SU-DHL-6 (cell line): Measurements from ENCODE around the gene PLEKHG2.
A peak's percentile ranks its signal among the peaks of the same experiment; 100 is the strongest.

Experiments
- H2AFZ ChIP-seq: fragments of 200-600 bp; sonication (generic); 2 replicates; pipeline ENCODE4 v1.6.1; 2014; ENCODE audit warnings: low read depth, mild to moderate bottlenecking, moderate library complexity, mixed read lengths, antibody characterized with exemption, low read length; ENCODE audit not compliant: severe bottlenecking
- H3F3A ChIP-seq: fragments of 200-600 bp; shearing (Covaris generic); 2 replicates; pipeline ENCODE4 v1.6.0; 2016; ENCODE audit warnings: antibody characterized with exemption, mild to moderate bottlenecking; ENCODE audit not compliant: insufficient read depth
- H3K27ac ChIP-seq: fragments of 200-600 bp; sonication (generic); 2 replicates; pipeline ENCODE4 v1.5.1; 2016; ENCODE audit warnings: low read depth, mild to moderate bottlenecking, low read length, moderate library complexity, mixed read lengths
- H3K27me3 ChIP-seq: fragments of 200-600 bp; sonication (generic), shearing (Covaris generic); 2 replicates; pipeline ENCODE4 v1.6.0; 2014; ENCODE audit warnings: mild to moderate bottlenecking, low read length
- H3K36me3 ChIP-seq: fragments of 200-600 bp; sonication (generic); 2 replicates; pipeline ENCODE4 v1.6.1; 2014; ENCODE audit warnings: mild to moderate bottlenecking, low read length, mixed read lengths
- H3K4me2 ChIP-seq: fragments of 300-600, 200-600 bp; shearing (Covaris generic), sonication (generic); 2 replicates; pipeline ENCODE4 v1.6.0; 2014; ENCODE audit warnings: low read length, low read depth, mild to moderate bottlenecking; ENCODE audit not compliant: poor library complexity, severe bottlenecking
- H3K4me3 ChIP-seq: fragments of 200-600 bp; sonication (generic); 2 replicates; pipeline ENCODE4 v1.5.1; 2014; ENCODE audit warnings: antibody characterized with exemption, low read length, mild to moderate bottlenecking, mixed read lengths; ENCODE audit not compliant: insufficient read depth, poor library complexity, severe bottlenecking
- H3K79me2 ChIP-seq: fragments of 200-600 bp; sonication (generic); 2 replicates; pipeline ENCODE4 v1.6.1; 2014; ENCODE audit warnings: mild to moderate bottlenecking, low read length, moderate library complexity; ENCODE audit not compliant: insufficient read depth
- H3K9ac ChIP-seq: fragments of 200-600 bp; sonication (generic); 2 replicates; pipeline ENCODE4 v1.7.0; 2014; ENCODE audit warnings: mild to moderate bottlenecking, low read length
- H3K9me2 ChIP-seq: fragments of 200-600 bp; sonication (generic); replicated peaks from 2 replicates; pipeline ENCODE4 v1.6.1; 2014; ENCODE audit warnings: low read length; ENCODE audit not compliant: insufficient read depth
- H3K9me3 ChIP-seq: fragments of 200-600 bp; sonication (generic); 2 replicates; pipeline ENCODE4 v1.6.1; 2014; ENCODE audit warnings: low read length, mixed read lengths; ENCODE audit not compliant: insufficient read depth
- H4K20me1 ChIP-seq: fragments of 200-600 bp; sonication (generic); 2 replicates; pipeline ENCODE4 v1.6.1; 2014; ENCODE audit warnings: low read depth, mild to moderate bottlenecking, antibody characterized with exemption, low read length, moderate library complexity, mixed read lengths
- CTCF ChIP-seq: fragments of 200-600 bp; sonication (generic); IDR thresholded peaks from one replicate; pipeline ENCODE4 v1.5.1; 2017; ENCODE audit warnings: antibody characterized with exemption, mild to moderate bottlenecking, low read length, moderate library complexity; ENCODE audit not compliant: insufficient read depth, poor library complexity, severe bottlenecking
- EZH2phosphoT487 ChIP-seq: fragments of 200-600 bp; sonication (generic), shearing (Covaris generic); conservative IDR thresholded peaks from 2 replicates; pipeline ENCODE4 v1.6.1; 2018; ENCODE audit warnings: mild to moderate bottlenecking, antibody characterized with exemption, low read length, moderate library complexity, mixed read lengths

PLEKHG2 gene

GRCh38 chr19:39435499-39436349 lies 23.3 kb downstream of the PLEKHG2 start, which contains the start of gene RPS16:
TSS of gene RPS16 (minus strand) at chr19:39435949. CDS start at chr19:39435895, 54 bp downstream.
- TF ChIP-seq CTCF (no peak), EZH2phosphoT487 (no peak)
- Histone ChIP-seq H3K27ac (peak within 1 kb of the TSS; percentile 55), H3F3A (peaks cover 38% of the 10 kb centered on the region), H3K4me2 (peak within 1 kb of the TSS; percentile 90), H4K20me1 (peaks cover 16% of the 10 kb centered on the region), H3K27me3 (no peaks in the 10 kb centered on the region), H3K9ac (peak within 1 kb of the TSS; percentile 98), H3K79me2 (peaks cover 26% of the 10 kb centered on the region), H2AFZ (no peak within 1 kb of the TSS), H3K36me3 (peaks cover 25% of the 10 kb centered on the region), H3K9me3 (no peaks in the 10 kb centered on the region), H3K4me3 (peak within 1 kb of the TSS; percentile 95), H3K9me2 (no peaks in the 10 kb centered on the region)

- no peaks in the 10 kb centered on the region for H3K9me3 ChIP-seq
- peak overlapping the region; percentile 98 for H3K9ac ChIP-seq
- peak overlapping the region; percentile 77 for H3K4me3 ChIP-seq
- H3F3A ChIP-seq = peaks cover 32% of the 10 kb centered on the region
- peak overlapping the region; percentile 90 for H3K4me2 ChIP-seq
- H3K79me2 ChIP-seq = peaks cover 26% of the 10 kb centered on the region
- H3K36me3 ChIP-seq = peaks cover 25% of the 10 kb centered on the region
- peaks cover 16% of the 10 kb centered on the region for H4K20me1 ChIP-seq
- peak overlapping the region; percentile 43 for H3K27ac ChIP-seq
- no peaks in the 10 kb centered on the region for H3K9me2 ChIP-seq
- H3K27me3 ChIP-seq = no peaks in the 10 kb centered on the region
- TF ChIP-seq CTCF = no peak
- no peak for TF ChIP-seq EZH2phosphoT487
- H2AFZ ChIP-seq = no peak overlapping the region
These were observed 23.9 kb downstream of the PLEKHG2 start for GRCh38 chr19:39436350-39436716.

- H3K4me2 ChIP-seq = no peak overlapping the region
- peaks cover 23% of the 10 kb centered on the region for H3K79me2 ChIP-seq
- H3F3A ChIP-seq = peaks cover 20% of the 10 kb centered on the region
- no peaks in the 10 kb centered on the region for H3K9me2 ChIP-seq
- H2AFZ ChIP-seq = no peak overlapping the region
- H3K9ac ChIP-seq = no peak overlapping the region
- H3K4me3 ChIP-seq = no peak overlapping the region
- H3K27ac ChIP-seq = no peak overlapping the region
- TF ChIP-seq CTCF = no peak
- no peak for TF ChIP-seq EZH2phosphoT487
- peaks cover 15% of the 10 kb centered on the region for H4K20me1 ChIP-seq
- no peaks in the 10 kb centered on the region for H3K27me3 ChIP-seq
- no peaks in the 10 kb centered on the region for H3K9me3 ChIP-seq
- peaks cover 15% of the 10 kb centered on the region for H3K36me3 ChIP-seq
These were observed 25.9 kb downstream of the PLEKHG2 start for GRCh38 chr19:39438270-39438934.
